Activated T-helper 1 cell treated with anti-CD3 and anti-CD28 coated beads, Interleukin-12 subunit alpha, Interleukin-12 subunit beta, Interleukin-2, Interleukin-4 antibody, amounts not matched to agents 30 ng/mL and 10 ng/mL and 1 ng/mL, durations not matched to agents 14 hours and 24 hours and 36 hours (primary cell): ENCODE results near the gene VGLL2. TPM values are rescaled to one million over a fixed set of nuclear protein-coding genes. Genes with fewer than 3 reads are reported as not detected.
"Not testable (repeated sequence)": the region's sequence is repeated elsewhere in the genome, so short reads cannot be mapped to it uniquely, and the experiment has no call there.

Experiments
- DNase-seq: peaks from one replicate; pipeline ENCODE4 v3.0.0; 2021; ENCODE audit warnings: low spot score
- H3K27ac Mint-ChIP-seq: one replicate; pipeline ENCODE4 v1.8.0; 2021; ENCODE audit warnings: mild to moderate bottlenecking, mixed read lengths
- H3K27me3 Mint-ChIP-seq: one replicate; pipeline ENCODE4 v1.8.0; 2022; ENCODE audit warnings: mild to moderate bottlenecking, moderate library complexity, mixed read lengths; ENCODE audit not compliant: insufficient read depth
- H3K36me3 Mint-ChIP-seq: one replicate; pipeline ENCODE4 v1.8.0; 2021; ENCODE audit warnings: low read depth, mixed read lengths
- H3K4me1 Mint-ChIP-seq: one replicate; pipeline ENCODE4 v1.8.0; 2021; ENCODE audit warnings: low read depth, mixed read lengths
- H3K4me3 Mint-ChIP-seq: one replicate; pipeline ENCODE4 v1.8.0; 2021; ENCODE audit warnings: mild to moderate bottlenecking, moderate library complexity, mixed read lengths
- H3K9me3 Mint-ChIP-seq: one replicate; pipeline ENCODE4 v1.8.0; 2021; ENCODE audit warnings: mixed read lengths
- intact Hi-C: fragments of 100-400 bp; cut with micrococcal nuclease; formaldehyde crosslinking; loops from one replicate; pipeline ENCODE4 v1.15.1; 2024
- total RNA-seq: library from RNA; stranded (reverse); gene quantifications from 2 replicates; pipeline ENCODE4 v1.2.3, GENCODE V29; 2022

The VGLL2 gene
- not detected in 2 replicates for total RNA-seq

GRCh38 chr6:117265410-117266256 lies at the start of gene VGLL2:
Gene VGLL2, plus strand, starts transcription at chr6:117265558. Its CDS starts 206 bp downstream, at chr6:117265764.
- Mint-ChIP-seq H3K36me3 (no peaks in the 10 kb centered on the region), H3K4me3 (peak within 1 kb of the TSS; percentile 53), H3K27me3 (peaks cover 83% of the 10 kb centered on the region), H3K4me1 (peaks cover 13% of the 10 kb centered on the region), H3K27ac (no peak within 1 kb of the TSS), H3K9me3 (peaks cover 4% of the 10 kb centered on the region)
- DNase-seq, result no peak
- intact Hi-C loops, result no loop called here

GRCh38 chr6:117222861-117223260 lies 42.5 kb upstream of the VGLL2 start:
- Mint-ChIP-seq H3K4me1 (no peaks in the 10 kb centered on the region), H3K4me3 (no peak overlapping the region), H3K27me3 (no peaks in the 10 kb centered on the region), H3K27ac (no peak overlapping the region), H3K9me3 (no peaks in the 10 kb centered on the region), H3K36me3 (no peaks in the 10 kb centered on the region)
- intact Hi-C loops, result no loop called here
- DNase-seq, result no peak

- no peaks in the 10 kb centered on the region for H3K4me1 Mint-ChIP-seq
- H3K4me3 Mint-ChIP-seq, result no peak overlapping the region
- no peaks in the 10 kb centered on the region for H3K27me3 Mint-ChIP-seq
- no peaks in the 10 kb centered on the region for H3K36me3 Mint-ChIP-seq
- intact Hi-C loops, result no loop called here
- DNase-seq, result no peak
- no peaks in the 10 kb centered on the region for H3K9me3 Mint-ChIP-seq
- H3K27ac Mint-ChIP-seq, result no peak overlapping the region
Observed at GRCh38 chr6:117226778-117227177, 38.6 kb upstream of the VGLL2 start.

GRCh38 chr6:117227245-117227962 lies 38.0 kb upstream of the VGLL2 start:
- Mint-ChIP-seq H3K27me3 (no peaks in the 10 kb centered on the region), H3K9me3 (no peaks in the 10 kb centered on the region), H3K4me1 (no peaks in the 10 kb centered on the region), H3K27ac (no peak overlapping the region), H3K36me3 (no peaks in the 10 kb centered on the region), H3K4me3 (no peak overlapping the region)
- intact Hi-C loops, result no loop called here
- DNase-seq, result no peak

- Mint-ChIP-seq H3K4me3 (no peak overlapping the region), H3K9me3 (no peaks in the 10 kb centered on the region), H3K27me3 (peaks cover 1% of the 10 kb centered on the region), H3K36me3 (no peaks in the 10 kb centered on the region), H3K27ac (no peak overlapping the region), H3K4me1 (no peaks in the 10 kb centered on the region)
- DNase-seq, result no peak
- intact Hi-C loops, result no loop called here
Observed at GRCh38 chr6:117228202-117228601, 37.2 kb upstream of the VGLL2 start.

GRCh38 chr6:117229870-117230269 lies 35.5 kb upstream of the VGLL2 start:
- Mint-ChIP-seq H3K9me3 (no peaks in the 10 kb centered on the region), H3K4me1 (no peaks in the 10 kb centered on the region), H3K4me3 (no peak overlapping the region), H3K36me3 (no peaks in the 10 kb centered on the region), H3K27ac (no peak overlapping the region), H3K27me3 (peaks cover 2% of the 10 kb centered on the region)
- intact Hi-C loops, result no loop called here
- DNase-seq, result no peak

- intact Hi-C loops, result no loop called here
- Mint-ChIP-seq H3K36me3 (no peaks in the 10 kb centered on the region), H3K27me3 (peaks cover 2% of the 10 kb centered on the region), H3K4me3 (no peak overlapping the region), H3K27ac (no peak overlapping the region), H3K4me1 (no peaks in the 10 kb centered on the region), H3K9me3 (no peaks in the 10 kb centered on the region)
- no peak for DNase-seq
Observed at GRCh38 chr6:117231466-117231865, 33.9 kb upstream of the VGLL2 start.

- H3K4me3 Mint-ChIP-seq, result no peak overlapping the region
- intact Hi-C loops, result no loop called here
- H3K36me3 Mint-ChIP-seq, result no peaks in the 10 kb centered on the region
- no peak overlapping the region for H3K27ac Mint-ChIP-seq
- no peaks in the 10 kb centered on the region for H3K9me3 Mint-ChIP-seq
- H3K27me3 Mint-ChIP-seq, result peaks cover 2% of the 10 kb centered on the region
- DNase-seq, result no peak
- H3K4me1 Mint-ChIP-seq, result no peaks in the 10 kb centered on the region
Observed at GRCh38 chr6:117232196-117232595, 33.2 kb upstream of the VGLL2 start.

GRCh38 chr6:117233145-117233544 lies 32.2 kb upstream of the VGLL2 start:
- H3K27ac Mint-ChIP-seq, result no peak overlapping the region
- intact Hi-C loops, result no loop called here
- H3K4me1 Mint-ChIP-seq, result no peaks in the 10 kb centered on the region
- peaks cover 2% of the 10 kb centered on the region for H3K27me3 Mint-ChIP-seq
- DNase-seq, result no peak
- no peaks in the 10 kb centered on the region for H3K9me3 Mint-ChIP-seq
- no peak overlapping the region for H3K4me3 Mint-ChIP-seq
- H3K36me3 Mint-ChIP-seq, result no peaks in the 10 kb centered on the region

- intact Hi-C loops, result no loop called here
- no peak for DNase-seq
- Mint-ChIP-seq H3K4me3 (no peak overlapping the region), H3K27me3 (peaks cover 2% of the 10 kb centered on the region), H3K27ac (no peak overlapping the region), H3K4me1 (no peaks in the 10 kb centered on the region), H3K9me3 (no peaks in the 10 kb centered on the region), H3K36me3 (no peaks in the 10 kb centered on the region)
Observed at GRCh38 chr6:117237561-117237960, 27.8 kb upstream of the VGLL2 start.

GRCh38 chr6:117244571-117244970 lies 20.8 kb upstream of the VGLL2 start:
- H3K27me3 Mint-ChIP-seq, DNase-seq, H3K4me1 Mint-ChIP-seq, H3K27ac Mint-ChIP-seq, H3K9me3 Mint-ChIP-seq, H3K4me3 Mint-ChIP-seq, intact Hi-C loops, H3K36me3 Mint-ChIP-seq: not testable (repeated sequence)

GRCh38 chr6:117244979-117245378 lies 20.4 kb upstream of the VGLL2 start:
- DNase-seq, H3K36me3 Mint-ChIP-seq, intact Hi-C loops: not testable (repeated sequence)

GRCh38 chr6:117253785-117254184 lies 11.6 kb upstream of the VGLL2 start:
- no peaks in the 10 kb centered on the region for H3K36me3 Mint-ChIP-seq
- peaks cover 2% of the 10 kb centered on the region for H3K27me3 Mint-ChIP-seq
- H3K9me3 Mint-ChIP-seq, result no peaks in the 10 kb centered on the region
- H3K4me1 Mint-ChIP-seq, result no peaks in the 10 kb centered on the region
- H3K4me3 Mint-ChIP-seq, result no peak overlapping the region
- no peak for DNase-seq
- no peak overlapping the region for H3K27ac Mint-ChIP-seq
- intact Hi-C loops, result no loop called here

More at GRCh38 chr6:117244979-117245378, 20.4 kb upstream of the VGLL2 start:
- not testable (repeated sequence) for H3K27ac Mint-ChIP-seq, H3K4me3 Mint-ChIP-seq, H3K27me3 Mint-ChIP-seq, H3K4me1 Mint-ChIP-seq, H3K9me3 Mint-ChIP-seq
